ENCODE measurements around the gene TSACC.

TSACC gene

DNA sequence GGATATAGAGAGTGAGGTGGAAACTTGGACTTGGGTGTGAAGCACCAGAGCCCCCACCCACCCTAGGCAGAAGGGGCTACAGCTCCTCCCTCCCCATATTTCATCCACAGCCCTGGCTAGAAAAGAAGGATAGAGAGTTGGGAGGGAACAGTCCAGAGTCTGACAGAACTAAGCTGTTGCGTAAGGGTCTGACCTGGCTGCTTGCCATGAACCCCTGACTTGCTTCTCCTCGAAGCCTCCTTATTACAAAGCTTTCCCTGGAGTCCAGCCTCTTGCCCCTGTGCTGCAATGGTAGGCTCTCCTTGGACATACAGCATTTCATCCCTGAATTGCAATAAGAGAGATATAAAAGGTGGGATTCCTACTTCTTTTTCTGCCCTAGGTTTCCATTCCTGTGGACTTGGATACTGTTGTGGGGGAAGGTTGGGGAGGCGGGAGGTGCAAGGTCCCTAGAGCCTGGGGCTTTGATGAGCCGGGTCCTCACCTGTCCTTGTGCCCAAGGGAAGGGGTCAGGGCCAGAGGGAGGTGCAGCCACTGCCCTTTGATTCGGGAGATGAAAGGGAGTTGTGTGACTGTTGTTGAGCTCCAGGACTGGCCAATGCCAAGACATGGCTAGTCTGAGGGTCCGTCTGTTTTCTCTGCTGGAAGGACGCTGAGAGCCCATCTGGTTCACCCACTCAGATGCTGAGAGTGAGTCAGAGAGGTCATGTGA is 33.4 kb downstream of the TSACC start:
- no peak for DNase-seq
- H3K27me3 ChIP-seq (replicated peaks; ENCODE audit: insufficient read depth, low read length), result peaks cover 45% of the 10 kb centered on the region
- H3K4me3 ChIP-seq (ENCODE audit: low read length), result no peak overlapping the region
- no peaks in the 10 kb centered on the region for H3K36me3 ChIP-seq (replicated peaks; ENCODE audit: insufficient read depth, low read length)
- TF ChIP-seq, protein P1, sequence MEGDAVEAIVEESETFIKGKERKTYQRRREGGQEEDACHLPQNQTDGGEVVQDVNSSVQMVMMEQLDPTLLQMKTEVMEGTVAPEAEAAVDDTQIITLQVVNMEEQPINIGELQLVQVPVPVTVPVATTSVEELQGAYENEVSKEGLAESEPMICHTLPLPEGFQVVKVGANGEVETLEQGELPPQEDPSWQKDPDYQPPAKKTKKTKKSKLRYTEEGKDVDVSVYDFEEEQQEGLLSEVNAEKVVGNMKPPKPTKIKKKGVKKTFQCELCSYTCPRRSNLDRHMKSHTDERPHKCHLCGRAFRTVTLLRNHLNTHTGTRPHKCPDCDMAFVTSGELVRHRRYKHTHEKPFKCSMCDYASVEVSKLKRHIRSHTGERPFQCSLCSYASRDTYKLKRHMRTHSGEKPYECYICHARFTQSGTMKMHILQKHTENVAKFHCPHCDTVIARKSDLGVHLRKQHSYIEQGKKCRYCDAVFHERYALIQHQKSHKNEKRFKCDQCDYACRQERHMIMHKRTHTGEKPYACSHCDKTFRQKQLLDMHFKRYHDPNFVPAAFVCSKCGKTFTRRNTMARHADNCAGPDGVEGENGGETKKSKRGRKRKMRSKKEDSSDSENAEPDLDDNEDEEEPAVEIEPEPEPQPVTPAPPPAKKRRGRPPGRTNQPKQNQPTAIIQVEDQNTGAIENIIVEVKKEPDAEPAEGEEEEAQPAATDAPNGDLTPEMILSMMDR (IDR thresholded peaks at IDR 0.05; ENCODE audit: low read length), result no peak
- TF ChIP-seq EZH2phosphoT487 (IDR thresholded peaks at IDR 0.05; ENCODE audit: low read length) (no peak), EZH2 (optimal IDR thresholded peaks at IDR 0.05; ENCODE audit: low read depth, low read length) (no peak)
- no peak overlapping the region for H3K4me2 ChIP-seq (ENCODE audit: low read depth, low read length)
- H3K27ac ChIP-seq (ENCODE audit: low read length), result no peak overlapping the region
- H3F3A ChIP-seq (ENCODE audit: insufficient read depth, low read length), result 0 out of 2 replicates have a peak, but pooled peaks cover 5% of the 10 kb centered on the region
- H3K9me3 ChIP-seq (replicated peaks; ENCODE audit: insufficient read depth, low read length), result no peaks in the 10 kb centered on the region
- H3K9ac ChIP-seq (ENCODE audit: low read length), result no peak overlapping the region
- H3K4me1 ChIP-seq (ENCODE audit: low read length), result peaks cover 6% of the 10 kb centered on the region
- no peaks in the 10 kb centered on the region for H3K79me2 ChIP-seq (ENCODE audit: low read length)
- no peaks in the 10 kb centered on the region for H4K20me1 ChIP-seq (ENCODE audit: insufficient read depth, low read length)
- no peaks in the 10 kb centered on the region for H3K9me2 ChIP-seq (replicated peaks; ENCODE audit: insufficient read depth, low read length)
- no peak overlapping the region for H2AFZ ChIP-seq (ENCODE audit: low read length)

- peaks cover 6% of the 10 kb centered on the region for H3K4me1 ChIP-seq (ENCODE audit: low read length)
- H3F3A ChIP-seq (ENCODE audit: insufficient read depth, low read length), result 0 out of 2 replicates have a peak, but pooled peaks cover 5% of the 10 kb centered on the region
- H3K79me2 ChIP-seq (ENCODE audit: low read length), result no peaks in the 10 kb centered on the region
- no peaks in the 10 kb centered on the region for H4K20me1 ChIP-seq (ENCODE audit: insufficient read depth, low read length)
- peaks cover 50% of the 10 kb centered on the region for H3K27me3 ChIP-seq (replicated peaks; ENCODE audit: insufficient read depth, low read length)
- no peak overlapping the region for H3K4me3 ChIP-seq (ENCODE audit: low read length)
- no peak overlapping the region for H3K9ac ChIP-seq (ENCODE audit: low read length)
- DNase-seq, result no peak
- no peak overlapping the region for H2AFZ ChIP-seq (ENCODE audit: low read length)
- no peaks in the 10 kb centered on the region for H3K36me3 ChIP-seq (replicated peaks; ENCODE audit: insufficient read depth, low read length)
- no peaks in the 10 kb centered on the region for H3K9me3 ChIP-seq (replicated peaks; ENCODE audit: insufficient read depth, low read length)
- no peak for TF ChIP-seq EZH2 (optimal IDR thresholded peaks at IDR 0.05; ENCODE audit: low read depth, low read length)
- TF ChIP-seq, protein P1 (IDR thresholded peaks at IDR 0.05; ENCODE audit: low read length), result no peak
- TF ChIP-seq EZH2phosphoT487 (IDR thresholded peaks at IDR 0.05; ENCODE audit: low read length), result no peak
- H3K9me2 ChIP-seq (replicated peaks; ENCODE audit: insufficient read depth, low read length), result no peaks in the 10 kb centered on the region
- H3K27ac ChIP-seq (ENCODE audit: low read length), result no peak overlapping the region
- H3K4me2 ChIP-seq (ENCODE audit: low read depth, low read length), result no peak overlapping the region
Observed at GRCh38 chr1:156372265-156372586, 33.9 kb downstream of the TSACC start.

- no peaks in the 10 kb centered on the region for H3K9me2 ChIP-seq (replicated peaks; ENCODE audit: insufficient read depth, low read length)
- H3K9me3 ChIP-seq (replicated peaks; ENCODE audit: insufficient read depth, low read length), result no peaks in the 10 kb centered on the region
- H3K9ac ChIP-seq (ENCODE audit: low read length), result no peak overlapping the region
- H3K4me3 ChIP-seq (ENCODE audit: low read length), result no peak overlapping the region
- H3K4me2 ChIP-seq (ENCODE audit: low read depth, low read length), result no peak overlapping the region
- 0 out of 2 replicates have a peak, but pooled peaks cover 5% of the 10 kb centered on the region for H3F3A ChIP-seq (ENCODE audit: insufficient read depth, low read length)
- peaks cover 6% of the 10 kb centered on the region for H3K4me1 ChIP-seq (ENCODE audit: low read length)
- H4K20me1 ChIP-seq (ENCODE audit: insufficient read depth, low read length), result no peaks in the 10 kb centered on the region
- no peak for TF ChIP-seq EZH2 (optimal IDR thresholded peaks at IDR 0.05; ENCODE audit: low read depth, low read length)
- TF ChIP-seq, protein P1 (IDR thresholded peaks at IDR 0.05; ENCODE audit: low read length), result no peak
- no peak for TF ChIP-seq EZH2phosphoT487 (IDR thresholded peaks at IDR 0.05; ENCODE audit: low read length)
- H2AFZ ChIP-seq (ENCODE audit: low read length), result no peak overlapping the region
- H3K36me3 ChIP-seq (replicated peaks; ENCODE audit: insufficient read depth, low read length), result no peaks in the 10 kb centered on the region
- no peaks in the 10 kb centered on the region for H3K79me2 ChIP-seq (ENCODE audit: low read length)
- no peak overlapping the region for H3K27ac ChIP-seq (ENCODE audit: low read length)
- peaks cover 46% of the 10 kb centered on the region for H3K27me3 ChIP-seq (replicated peaks; ENCODE audit: insufficient read depth, low read length)
- DNase-seq, result no peak
Observed at GRCh38 chr1:156372876-156373275, 34.5 kb downstream of the TSACC start.
